Peyer's patch (tissue), 4 donors: ENCODE measurements around the gene BTBD16.

Source experiments
- CTCF ChIP-seq, 6 experiments: fragments of 450-650 bp in 4 of 6; fragments of 200-600 bp in 2 of 6; sonication (generic) in 1 of 6; IDR thresholded peaks; one replicate each; pipeline ENCODE4 v1.5.1; 2017 to 2019; ENCODE audit warnings: antibody characterized with exemption in 6 of 6, mild to moderate bottlenecking in 3 of 6, moderate library complexity in 1 of 6
- POLR2A ChIP-seq, 2 donors: fragments of 450-650 bp; IDR thresholded peaks; one replicate each; pipeline ENCODE4 v1.5.1; 2017; ENCODE audit warnings: antibody characterized with exemption in 2 of 2, mild to moderate bottlenecking in 2 of 2, moderate library complexity in 2 of 2

- TF ChIP-seq CTCF (IDR thresholded peaks at IDR 0.05) (no peak), POLR2A (IDR thresholded peaks at IDR 0.05) (no peak)
Measured at GRCh38 chr10:122294511-122295450, 23.7 kb downstream of the BTBD16 start.
